ENCODE measurements around the gene P4HA2. TPM values are rescaled to one million over a fixed set of nuclear protein-coding genes. Genes with fewer than 3 reads are reported as not detected.

P4HA2 gene
- total and polyA plus RNA-seq, 3 donors from 2014 or later: 20.4 to 25.4 (median 22.8) TPM

DNA sequence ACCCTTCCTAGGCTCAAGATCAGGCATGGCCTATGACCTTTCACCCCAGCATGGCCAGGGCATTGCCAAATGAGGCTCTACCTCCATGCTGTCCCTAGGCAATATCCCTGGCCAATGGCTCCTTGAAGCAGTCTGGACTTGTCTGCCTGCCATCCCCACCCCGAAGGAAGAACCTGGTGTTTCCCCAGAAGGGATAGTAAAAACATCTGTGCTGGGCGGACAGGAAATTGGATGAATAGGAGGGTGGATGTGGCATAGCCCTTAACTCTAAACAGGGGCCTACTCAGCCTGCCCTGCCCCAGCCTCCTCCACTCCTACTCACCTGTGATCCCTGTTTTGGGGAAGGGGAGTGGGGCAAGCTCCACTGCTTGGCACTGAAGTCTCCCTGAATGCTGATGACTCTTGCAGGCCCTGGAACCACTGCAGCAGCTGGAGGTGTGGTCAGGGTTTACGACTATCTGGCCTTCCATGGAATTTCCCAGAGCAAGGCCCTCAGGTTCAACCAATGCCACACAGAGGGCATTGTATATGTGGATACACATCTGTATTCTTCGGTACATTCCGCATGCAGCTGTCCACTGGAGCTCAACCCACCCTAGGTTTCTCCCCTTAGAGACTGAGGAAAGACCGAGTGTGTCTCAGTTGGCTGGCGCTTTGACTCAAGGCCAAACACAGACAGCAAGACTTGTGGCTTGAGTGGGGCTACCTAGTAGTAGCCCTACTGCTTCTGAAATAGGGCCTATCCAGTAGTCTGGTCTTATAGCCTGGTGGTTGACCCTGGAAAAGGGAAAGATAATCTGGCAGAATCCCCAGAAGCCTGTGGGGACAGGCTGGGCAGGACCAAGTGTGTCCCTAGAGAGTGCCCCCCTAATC, 6.4 kb upstream of the P4HA2 start:
- intact Hi-C loops (cut with DNase I; ENCODE audit: low total_unique reads): no loop called here
- no peaks in the 10 kb centered on the region for H3K36me3 ChIP-seq (ENCODE audit: low read depth, missing control alignments)
- 79 to 93% methylated on average over 5 to 7 of the region's 7 CpGs for WGBS, 2 donors
- no peaks in the 10 kb centered on the region for H3K27me3 ChIP-seq
- no peak overlapping the region for H3K4me3 ChIP-seq
- no peaks in the 10 kb centered on the region for H3K4me1 ChIP-seq
- H3K9me3 ChIP-seq: no peaks in the 10 kb centered on the region
- DNase-seq: no peak
- TF ChIP-seq POLR2A (IDR thresholded peaks at IDR 0.05): no peak
- TF ChIP-seq, protein P1, sequence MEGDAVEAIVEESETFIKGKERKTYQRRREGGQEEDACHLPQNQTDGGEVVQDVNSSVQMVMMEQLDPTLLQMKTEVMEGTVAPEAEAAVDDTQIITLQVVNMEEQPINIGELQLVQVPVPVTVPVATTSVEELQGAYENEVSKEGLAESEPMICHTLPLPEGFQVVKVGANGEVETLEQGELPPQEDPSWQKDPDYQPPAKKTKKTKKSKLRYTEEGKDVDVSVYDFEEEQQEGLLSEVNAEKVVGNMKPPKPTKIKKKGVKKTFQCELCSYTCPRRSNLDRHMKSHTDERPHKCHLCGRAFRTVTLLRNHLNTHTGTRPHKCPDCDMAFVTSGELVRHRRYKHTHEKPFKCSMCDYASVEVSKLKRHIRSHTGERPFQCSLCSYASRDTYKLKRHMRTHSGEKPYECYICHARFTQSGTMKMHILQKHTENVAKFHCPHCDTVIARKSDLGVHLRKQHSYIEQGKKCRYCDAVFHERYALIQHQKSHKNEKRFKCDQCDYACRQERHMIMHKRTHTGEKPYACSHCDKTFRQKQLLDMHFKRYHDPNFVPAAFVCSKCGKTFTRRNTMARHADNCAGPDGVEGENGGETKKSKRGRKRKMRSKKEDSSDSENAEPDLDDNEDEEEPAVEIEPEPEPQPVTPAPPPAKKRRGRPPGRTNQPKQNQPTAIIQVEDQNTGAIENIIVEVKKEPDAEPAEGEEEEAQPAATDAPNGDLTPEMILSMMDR (IDR thresholded peaks at IDR 0.05): no peak
- H3K27ac ChIP-seq: no peak overlapping the region

DNA sequence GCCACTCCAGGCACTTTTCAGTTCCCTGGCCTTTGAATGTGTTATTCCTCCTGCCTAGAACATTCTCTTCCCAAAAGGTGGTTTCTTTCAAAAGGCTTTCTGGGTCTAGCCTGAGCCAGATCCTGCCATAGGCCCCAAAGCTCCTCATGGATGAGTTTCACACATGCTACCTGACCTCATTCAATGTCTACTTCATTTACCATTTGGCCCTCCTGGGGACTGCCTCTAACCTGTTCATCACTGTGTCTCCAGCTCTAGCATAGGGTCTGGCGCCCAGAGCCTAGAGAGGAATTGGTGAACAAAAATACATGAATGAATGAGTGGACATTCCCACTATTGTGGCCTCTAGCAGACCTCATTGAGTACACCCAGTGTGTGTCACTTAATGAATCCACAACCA, 5.4 kb upstream of the P4HA2 start:
- H3K27ac ChIP-seq: no peak overlapping the region
- no peak for TF ChIP-seq POLR2A (IDR thresholded peaks at IDR 0.05)
- TF ChIP-seq, protein P1 (IDR thresholded peaks at IDR 0.05): no peak
- no peaks in the 10 kb centered on the region for H3K27me3 ChIP-seq
- no peak overlapping the region for H3K4me3 ChIP-seq
- intact Hi-C loops (cut with DNase I; ENCODE audit: low total_unique reads): no loop called here
- 100% methylated on average over 1 of the region's 1 CpG; no CpG with 5 or more reads in 1 of the 2 donors for WGBS, 2 donors
- no peaks in the 10 kb centered on the region for H3K4me1 ChIP-seq
- H3K9me3 ChIP-seq: no peaks in the 10 kb centered on the region
- H3K36me3 ChIP-seq (ENCODE audit: low read depth, missing control alignments): no peaks in the 10 kb centered on the region
- no peak for DNase-seq

DNA sequence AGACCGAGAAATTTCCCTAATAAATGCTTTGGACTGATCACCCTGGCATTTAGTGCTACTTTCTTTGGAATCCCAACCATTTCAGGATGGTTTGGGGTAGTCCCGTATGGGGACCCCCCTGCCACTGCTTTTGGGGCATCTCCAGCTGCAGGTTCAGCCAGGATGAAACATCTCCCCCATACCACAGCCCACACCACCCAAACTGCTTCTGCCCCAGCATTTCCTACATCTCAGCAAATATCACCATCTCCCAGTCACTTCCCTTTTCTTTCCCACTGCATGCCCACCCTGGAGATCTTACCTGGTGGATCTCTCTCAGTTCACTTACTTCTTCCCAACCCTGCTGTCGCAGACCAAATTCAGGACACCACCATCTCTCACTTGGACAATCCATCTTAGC, 4.8 kb upstream of the P4HA2 start:
- TF ChIP-seq POLR2A (IDR thresholded peaks at IDR 0.05): no peak
- TF ChIP-seq, protein P1 (IDR thresholded peaks at IDR 0.05): no peak
- DNase-seq: no peak
- Histone ChIP-seq H3K27ac (no peak overlapping the region), H3K27me3 (no peaks in the 10 kb centered on the region), H3K4me1 (no peaks in the 10 kb centered on the region), H3K9me3 (no peaks in the 10 kb centered on the region), H3K36me3 (ENCODE audit: low read depth, missing control alignments) (no peaks in the 10 kb centered on the region), H3K4me3 (no peak overlapping the region)
- intact Hi-C loops (cut with DNase I; ENCODE audit: low total_unique reads): no loop called here
- 87 to 88% methylated on average over 3 of the region's 3 CpGs for WGBS, 2 donors

DNA sequence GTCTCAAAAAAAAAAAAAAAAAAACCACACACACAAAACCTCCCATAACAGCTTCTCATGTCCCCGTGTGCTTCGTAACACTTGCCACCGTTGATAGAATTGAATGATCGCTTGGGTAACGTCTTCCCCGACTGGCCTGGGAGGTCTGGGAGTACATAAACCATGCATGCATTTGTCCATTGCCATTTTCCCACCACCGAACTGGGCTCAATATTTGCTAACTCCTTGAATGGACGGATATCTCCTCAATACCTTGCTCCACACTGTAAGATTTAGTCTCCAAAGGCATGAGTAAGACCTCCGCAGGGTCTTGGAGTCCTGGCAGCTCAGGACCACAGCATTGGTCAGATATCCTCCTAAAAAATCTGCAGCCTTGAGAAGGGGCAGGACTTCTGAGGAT, 3.2 kb upstream of the P4HA2 start:
- WGBS, 2 donors: 89 to 93% methylated on average over 9 of the region's 9 CpGs
- no peak overlapping the region for H3K4me3 ChIP-seq
- H3K36me3 ChIP-seq (ENCODE audit: low read depth, missing control alignments): no peaks in the 10 kb centered on the region
- intact Hi-C loops (cut with DNase I; ENCODE audit: low total_unique reads): no loop called here
- no peak overlapping the region for H3K27ac ChIP-seq
- DNase-seq: no peak
- H3K27me3 ChIP-seq: no peaks in the 10 kb centered on the region
- no peak for TF ChIP-seq POLR2A (IDR thresholded peaks at IDR 0.05)
- TF ChIP-seq, protein P1 (IDR thresholded peaks at IDR 0.05): no peak
- peaks cover 4% of the 10 kb centered on the region for H3K4me1 ChIP-seq
- no peaks in the 10 kb centered on the region for H3K9me3 ChIP-seq

DNA sequence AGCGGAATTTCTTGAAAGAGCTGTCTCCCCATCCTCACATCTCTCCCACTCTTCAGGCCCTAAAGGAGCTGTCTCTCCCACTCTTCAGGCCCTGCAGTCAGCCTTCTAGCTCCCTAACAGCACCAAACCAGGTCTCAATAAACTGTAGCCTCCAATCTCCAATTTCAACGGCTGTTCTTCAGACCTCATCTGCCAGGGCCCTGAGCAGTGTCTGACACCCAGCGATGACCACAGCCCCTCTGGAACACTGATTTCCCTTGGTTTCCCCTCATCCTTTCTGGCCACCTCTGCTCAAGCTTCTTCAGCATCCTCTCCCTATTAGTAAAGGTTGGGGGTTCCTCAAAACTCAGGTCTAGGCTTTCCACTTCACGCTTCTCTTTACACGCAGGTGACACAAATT, 1.6 kb upstream of the P4HA2 start:
- TF ChIP-seq POLR2A (IDR thresholded peaks at IDR 0.05): no peak
- TF ChIP-seq, protein P1 (IDR thresholded peaks at IDR 0.05): no peak
- H3K9me3 ChIP-seq: no peaks in the 10 kb centered on the region
- DNase-seq: no peak
- no peaks in the 10 kb centered on the region for H3K36me3 ChIP-seq (ENCODE audit: low read depth, missing control alignments)
- H3K27ac ChIP-seq: no peak overlapping the region
- H3K4me3 ChIP-seq: no peak overlapping the region
- intact Hi-C loops (cut with DNase I; ENCODE audit: low total_unique reads): no loop called here
- peaks cover 12% of the 10 kb centered on the region for H3K4me1 ChIP-seq
- no peaks in the 10 kb centered on the region for H3K27me3 ChIP-seq
- 84 to 86% methylated on average over 5 of the region's 5 CpGs for WGBS, 2 donors

All from testis (tissue), 3 donors.